ENCODE data around the gene NEDD4L.

NEDD4L gene

DNA sequence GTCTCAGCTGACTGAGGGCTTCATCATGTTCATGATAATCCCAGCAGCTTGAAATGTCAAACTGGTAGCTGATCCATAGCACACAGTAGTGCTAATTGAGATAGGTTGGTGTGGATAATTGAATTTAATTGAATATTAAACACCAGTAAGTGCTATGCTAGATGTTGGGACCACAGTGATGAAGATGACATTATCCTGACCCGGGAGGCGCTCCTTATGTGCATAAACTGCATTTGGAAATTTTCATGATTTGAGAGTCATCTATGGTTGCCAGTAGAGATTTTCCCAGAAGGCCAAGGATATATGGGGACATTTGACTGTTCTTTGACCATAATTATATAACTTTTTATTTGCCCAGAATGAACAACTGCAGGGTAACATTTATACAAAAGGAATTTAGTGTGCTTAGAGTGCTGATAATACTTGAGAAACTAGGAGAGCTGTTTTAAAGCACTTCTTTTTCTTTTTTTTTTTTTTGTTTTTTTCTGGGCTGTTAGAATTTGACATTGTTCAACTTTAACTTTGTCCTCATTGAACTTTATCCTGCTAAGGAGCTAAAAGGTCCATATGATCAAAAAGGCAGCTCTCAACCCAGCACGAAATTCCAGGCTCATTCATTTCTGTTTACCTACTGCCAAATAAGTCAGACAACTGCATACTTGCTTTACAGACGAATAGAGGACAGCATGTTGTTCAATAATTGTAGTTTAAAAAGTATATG is 242.8 kb downstream of the NEDD4L start:
- DNase-seq (ENCODE audit: low spot score): no peak

- DNase-seq (ENCODE audit: low spot score): no peak
These were observed 243.6 kb downstream of the NEDD4L start for GRCh38 chr18:58287353-58288274.

DNA sequence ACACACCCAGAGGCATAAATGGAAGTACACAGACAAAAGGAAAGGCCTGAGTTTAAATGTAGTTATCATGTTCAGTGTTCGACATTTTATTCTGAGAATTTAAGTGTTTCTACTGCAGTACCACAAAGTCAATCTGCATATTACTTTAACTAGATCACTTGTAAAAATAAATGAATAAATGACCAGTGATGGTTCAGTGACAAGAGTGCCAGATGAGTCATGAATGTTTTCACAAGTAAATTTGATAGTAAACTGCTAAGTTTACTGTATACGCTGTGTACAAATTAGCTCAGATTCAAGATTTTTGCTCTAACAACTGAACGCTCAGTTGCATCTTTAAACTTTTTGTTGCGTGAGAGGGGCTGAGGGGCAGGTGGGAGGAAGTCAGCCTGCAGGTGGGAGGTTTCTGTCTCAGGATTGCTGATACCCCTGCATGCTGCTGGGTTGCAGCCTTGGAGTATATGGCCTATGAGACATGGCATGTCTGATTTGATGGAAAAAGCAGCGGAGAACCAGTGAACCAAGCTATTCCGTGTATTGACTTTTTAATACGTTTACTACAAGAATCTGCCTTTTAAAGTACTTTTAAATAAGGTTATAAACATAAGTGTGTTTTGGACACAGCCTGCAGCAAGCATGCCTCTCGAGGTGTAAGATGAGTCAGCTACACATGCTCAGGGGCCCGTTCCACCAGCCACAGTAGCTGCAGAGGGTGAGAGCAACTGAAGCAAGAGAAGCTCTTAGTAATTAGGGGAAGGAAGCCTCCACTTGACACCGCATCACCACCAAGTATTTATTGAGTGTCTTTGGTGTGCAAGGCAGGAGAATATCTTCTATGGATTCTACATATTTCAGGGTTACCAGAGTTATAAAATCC is 245.1 kb downstream of the NEDD4L start:
- no peak for DNase-seq (ENCODE audit: low spot score)

- DNase-seq (ENCODE audit: low spot score): no peak
These were observed 246.2 kb downstream of the NEDD4L start for GRCh38 chr18:58290116-58290695.

DNA sequence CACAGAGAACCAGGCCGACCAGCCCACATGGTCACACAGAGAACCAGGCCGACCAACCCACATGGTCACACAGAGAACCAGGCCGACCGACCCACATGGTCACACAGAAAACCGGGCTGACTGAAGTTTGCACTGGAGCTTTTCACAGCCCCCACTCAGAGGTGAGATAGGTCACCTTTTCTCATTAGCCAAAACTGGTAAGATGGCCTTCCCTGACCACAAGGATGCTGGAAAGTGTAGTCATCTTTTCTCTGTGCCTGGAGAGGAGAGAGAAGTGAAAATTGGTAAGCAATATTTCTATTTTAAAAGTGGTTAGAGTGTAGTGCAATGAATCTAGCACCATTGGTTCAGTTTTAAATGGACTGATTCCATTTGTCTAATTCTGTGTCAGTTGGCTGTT is 247.1 kb downstream of the NEDD4L start:
- DNase-seq (ENCODE audit: low spot score): no peak

GRCh38 chr18:58292638-58293037 is 248.6 kb downstream of the NEDD4L start:
- no peak for DNase-seq (ENCODE audit: low spot score)

DNA sequence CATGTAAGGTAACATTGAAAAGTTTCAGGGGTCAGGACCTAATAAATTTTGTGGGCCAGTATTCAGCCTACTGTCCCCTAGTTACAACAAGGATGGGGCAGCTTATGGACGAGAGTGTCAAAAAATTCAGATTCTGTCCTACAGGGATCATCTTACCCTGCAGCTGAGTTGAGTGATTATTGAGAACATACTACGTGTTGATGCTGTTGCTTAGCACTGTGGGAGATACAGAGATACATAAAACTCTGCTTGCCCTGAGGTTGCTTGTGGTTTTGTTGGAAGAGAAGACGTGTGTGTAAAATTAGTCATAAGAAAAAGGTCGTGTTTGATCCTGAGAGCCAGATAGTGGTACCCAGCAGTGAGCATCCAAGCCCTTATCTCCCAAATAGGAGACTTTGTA is 253.2 kb downstream of the NEDD4L start:
- no peak for DNase-seq (ENCODE audit: low spot score)

DNA sequence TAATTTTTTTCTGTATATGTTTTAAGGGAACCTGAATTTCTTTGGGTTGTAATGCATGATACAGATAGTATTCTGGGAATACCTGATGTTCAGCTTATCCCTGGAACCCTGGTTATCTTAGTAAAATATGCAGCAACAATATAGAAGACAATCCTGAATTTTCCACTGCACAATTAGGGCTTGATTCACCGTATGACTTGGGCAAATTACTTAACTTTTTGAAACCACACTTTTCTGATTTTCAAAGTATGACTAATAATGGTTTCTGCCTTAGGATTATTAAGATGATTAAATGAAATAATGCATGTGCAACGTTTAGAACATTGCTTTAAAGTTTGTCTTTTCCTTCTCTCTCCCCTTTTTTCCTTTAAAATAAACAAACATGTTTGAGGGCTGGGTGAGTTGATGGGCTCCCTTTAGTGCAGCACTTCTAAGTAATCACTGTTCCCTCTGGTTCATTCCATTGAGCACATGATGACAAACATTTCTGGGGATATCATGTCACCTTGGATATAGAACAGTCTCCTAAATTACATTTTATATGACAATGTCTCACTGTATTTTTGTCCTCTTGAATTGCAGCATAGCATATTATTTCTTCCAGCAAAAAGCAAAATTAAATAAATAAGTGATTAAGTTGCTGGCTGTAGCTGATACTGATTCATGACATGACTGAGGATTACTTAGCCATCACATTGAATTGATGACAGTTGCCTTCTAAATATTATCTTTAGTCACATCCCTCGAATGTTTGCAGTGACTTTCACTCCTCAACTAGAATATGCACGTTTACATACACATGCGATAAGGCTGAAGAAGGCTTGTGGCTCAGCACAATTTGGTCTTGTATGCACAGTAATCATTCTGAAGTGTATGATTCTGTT is 254.5 kb downstream of the NEDD4L start:
- no peak for DNase-seq (ENCODE audit: low spot score)

- no peak for DNase-seq (ENCODE audit: low spot score)
These were observed 255.1 kb downstream of the NEDD4L start for GRCh38 chr18:58299135-58299473.

- no peak for DNase-seq (ENCODE audit: low spot score)
These were observed 255.9 kb downstream of the NEDD4L start for GRCh38 chr18:58299936-58300335.

GRCh38 chr18:58300867-58301266 is 256.8 kb downstream of the NEDD4L start:
- DNase-seq (ENCODE audit: low spot score): no peak

DNA sequence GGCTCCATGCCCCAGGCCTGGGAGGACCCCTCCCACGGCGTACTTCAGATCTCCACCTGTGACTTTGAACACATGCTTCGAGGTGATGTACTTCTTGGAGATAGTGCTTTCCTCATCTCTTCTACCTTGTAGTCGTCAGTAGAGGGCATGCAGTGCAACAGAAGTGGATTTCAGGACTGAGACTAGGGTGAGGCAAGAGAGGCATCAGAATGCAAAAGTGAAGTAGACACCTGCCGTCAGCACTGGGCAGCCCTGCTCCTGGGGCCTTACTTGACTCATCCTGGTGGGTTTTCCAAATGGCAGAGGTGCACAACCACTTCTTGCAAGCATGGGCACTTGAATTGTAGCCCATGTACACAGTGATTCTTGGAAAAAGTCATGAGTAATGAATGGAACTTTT is 258.8 kb downstream of the NEDD4L start:
- no peak for DNase-seq (ENCODE audit: low spot score)

GRCh38 chr18:58303363-58303762 is 259.3 kb downstream of the NEDD4L start:
- no peak for DNase-seq (ENCODE audit: low spot score)

GRCh38 chr18:58305792-58306191 is 261.8 kb downstream of the NEDD4L start:
- DNase-seq (ENCODE audit: low spot score): no peak

DNA sequence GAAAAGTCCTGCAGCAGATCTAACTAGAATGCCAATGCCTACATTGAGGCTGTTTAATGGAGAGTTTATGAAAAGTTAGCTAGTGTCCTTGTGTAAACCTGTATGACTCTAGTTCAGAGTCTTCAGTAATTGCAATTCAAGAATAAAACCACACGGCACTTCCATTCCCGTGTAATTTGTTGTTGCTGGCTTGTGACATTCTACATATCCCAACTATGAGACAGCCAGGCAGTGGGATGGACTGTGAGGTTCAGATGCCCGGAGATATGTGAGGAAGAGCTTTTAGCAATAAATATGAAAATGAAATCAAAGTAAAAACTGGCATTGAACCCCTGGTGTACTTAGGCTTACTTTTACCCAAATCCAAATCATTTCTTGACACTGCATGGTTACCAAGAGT is 263.4 kb downstream of the NEDD4L start:
- no peak for DNase-seq (ENCODE audit: low spot score)

- DNase-seq (ENCODE audit: low spot score): no peak
These were observed 264.4 kb downstream of the NEDD4L start for GRCh38 chr18:58308463-58308862.

DNA sequence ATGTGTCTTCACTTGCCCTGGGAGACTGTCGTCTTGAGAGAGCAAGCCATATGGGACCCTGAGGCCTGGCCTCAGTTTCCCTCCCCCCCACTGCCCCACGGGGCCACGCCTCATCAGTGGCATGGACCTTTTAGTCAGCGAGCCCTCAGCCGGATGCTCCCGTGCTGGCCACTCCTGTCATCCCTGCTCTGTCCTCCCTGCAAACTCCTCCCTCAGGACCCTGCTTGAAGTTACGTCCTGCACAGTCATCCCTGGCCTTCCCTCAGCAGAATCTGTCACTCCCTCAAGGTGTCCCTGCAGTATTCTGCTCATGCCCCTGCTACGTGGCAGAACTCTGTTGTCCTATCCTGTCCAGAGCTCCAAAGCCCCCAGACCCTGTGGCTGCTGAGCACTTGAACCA is 265.1 kb downstream of the NEDD4L start:
- no peak for DNase-seq (ENCODE audit: low spot score)

DNA sequence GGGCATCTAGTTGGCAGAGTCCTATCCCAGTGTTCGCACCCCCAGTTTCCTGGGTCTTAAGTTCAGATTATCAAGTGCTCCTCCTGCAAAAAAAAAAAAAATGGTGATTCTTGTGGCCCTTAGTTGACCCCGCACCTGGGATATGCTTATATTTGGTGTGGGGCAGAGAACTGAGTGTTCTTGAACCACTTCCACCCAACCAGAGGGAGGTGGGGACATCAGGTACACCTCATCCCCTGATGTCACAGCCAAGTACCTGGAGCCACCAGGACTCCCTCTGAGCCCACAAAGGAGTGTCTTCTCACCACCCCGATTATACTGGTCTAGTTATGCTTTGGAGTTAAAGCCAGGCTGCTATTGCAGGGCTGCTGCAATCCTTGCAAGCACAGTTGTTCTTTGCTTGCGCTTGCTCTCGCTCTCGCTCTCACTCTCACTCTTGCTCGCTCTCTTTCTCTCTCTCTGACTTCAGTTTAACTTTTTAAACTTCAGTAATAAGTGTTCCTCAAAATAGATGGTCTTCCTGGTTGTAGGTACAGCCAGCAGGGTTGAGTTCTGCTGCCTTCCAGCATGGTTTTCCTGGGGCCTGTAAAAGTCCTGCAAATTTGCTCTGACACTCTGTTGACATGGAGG is 265.7 kb downstream of the NEDD4L start:
- DNase-seq (ENCODE audit: low spot score): no peak

GRCh38 chr18:58310517-58310916 is 266.5 kb downstream of the NEDD4L start:
- DNase-seq (ENCODE audit: low spot score): no peak

DNA sequence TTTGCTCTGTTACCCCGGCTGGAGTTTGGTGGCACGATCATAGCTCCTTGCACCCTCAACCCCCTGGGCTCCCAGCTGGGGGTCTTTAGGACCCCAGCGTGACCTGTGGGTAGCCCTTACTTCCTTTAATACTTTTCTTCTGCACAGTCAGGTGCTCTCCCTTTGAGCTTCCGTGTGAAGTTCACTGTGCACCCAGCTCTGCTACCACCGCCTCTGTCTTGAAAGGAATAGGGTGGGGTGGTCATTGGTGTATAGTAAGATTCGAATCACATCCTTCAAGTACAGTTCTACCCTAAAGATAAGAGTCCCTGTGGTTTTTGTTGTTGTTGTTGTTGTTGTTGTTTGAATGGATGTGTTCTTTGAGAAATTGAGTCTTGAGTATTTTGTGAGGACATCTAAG is 267.4 kb downstream of the NEDD4L start:
- no peak for DNase-seq (ENCODE audit: low spot score)
